Measurements from ENCODE around the gene CMTM1.

The CMTM1 gene

GRCh38 chr16:66539623-66540469, 26.4 kb upstream of the CMTM1 start:
- DNase-seq = no peak

DNA sequence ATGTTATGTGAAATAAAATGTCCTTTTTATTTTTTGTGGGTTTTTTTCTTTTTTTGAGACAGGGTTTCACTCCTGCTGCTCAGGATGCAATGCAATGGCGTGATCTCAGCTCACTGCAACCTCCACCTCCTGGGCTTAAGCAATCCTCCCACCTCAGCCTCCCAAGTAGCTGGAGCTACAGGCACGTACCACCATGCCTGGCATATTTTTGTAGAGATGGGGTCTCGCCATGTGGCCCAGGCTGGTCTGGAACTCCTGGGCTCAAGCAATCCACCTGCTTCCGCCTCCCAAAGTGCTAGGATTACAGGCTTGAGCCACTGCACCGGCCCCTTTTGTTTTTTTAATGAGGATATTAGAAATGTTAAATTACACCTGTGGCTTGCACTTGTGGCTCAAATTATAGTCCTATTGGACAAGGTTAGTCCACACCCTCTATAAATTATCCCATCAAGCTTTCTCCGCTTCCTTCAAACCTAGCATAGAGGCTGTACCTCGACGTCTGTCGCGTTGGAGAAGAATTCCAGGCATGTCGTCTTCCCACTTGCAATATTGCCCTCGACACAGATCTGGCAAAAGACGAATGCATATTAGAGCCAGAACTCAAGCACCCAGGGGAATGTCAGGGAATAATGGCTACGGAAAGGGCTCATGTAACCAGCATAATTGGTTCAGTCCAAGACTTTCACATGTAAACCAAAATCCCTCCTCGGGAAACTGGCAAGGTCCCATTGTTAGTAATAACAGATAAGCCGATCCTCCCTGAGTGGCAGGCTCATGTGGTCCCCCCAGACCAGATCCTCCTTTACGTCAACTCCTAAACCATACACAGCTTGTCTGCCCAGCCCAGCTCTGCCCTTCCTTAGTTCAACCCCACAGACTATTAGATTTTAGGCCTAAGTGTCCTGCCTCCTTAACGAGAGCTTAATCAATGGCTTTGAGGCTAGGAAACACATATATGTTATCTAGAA, 24.6 kb upstream of the CMTM1 start:
- no peak for DNase-seq

- no peak for DNase-seq
Measured at GRCh38 chr16:66542396-66542795, 23.8 kb upstream of the CMTM1 start.

DNA sequence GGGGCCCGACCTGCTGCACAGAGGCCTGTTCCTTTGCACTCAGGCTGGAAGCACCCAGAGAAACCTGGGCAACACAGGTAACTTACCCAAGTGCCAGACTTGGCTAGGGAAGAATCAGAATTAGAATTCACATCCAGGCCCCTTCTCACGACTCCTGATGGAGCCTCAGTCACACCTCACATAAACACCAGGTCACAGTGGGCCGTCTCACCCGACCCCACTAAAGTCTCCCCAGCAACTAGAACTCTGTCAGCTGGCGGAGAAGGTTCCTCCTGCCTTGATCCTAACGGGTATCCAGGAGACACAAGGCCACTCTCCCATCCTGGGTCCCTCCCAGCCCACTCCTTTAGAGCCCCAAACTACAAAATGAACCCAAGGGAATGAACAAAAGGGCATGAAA, 22.7 kb upstream of the CMTM1 start:
- DNase-seq = no peak

GRCh38 chr16:66544016-66544757, 22.1 kb upstream of the CMTM1 start:
- no peak for DNase-seq

- no peak for DNase-seq
Measured at GRCh38 chr16:66547101-66547989, 18.9 kb upstream of the CMTM1 start.

DNA sequence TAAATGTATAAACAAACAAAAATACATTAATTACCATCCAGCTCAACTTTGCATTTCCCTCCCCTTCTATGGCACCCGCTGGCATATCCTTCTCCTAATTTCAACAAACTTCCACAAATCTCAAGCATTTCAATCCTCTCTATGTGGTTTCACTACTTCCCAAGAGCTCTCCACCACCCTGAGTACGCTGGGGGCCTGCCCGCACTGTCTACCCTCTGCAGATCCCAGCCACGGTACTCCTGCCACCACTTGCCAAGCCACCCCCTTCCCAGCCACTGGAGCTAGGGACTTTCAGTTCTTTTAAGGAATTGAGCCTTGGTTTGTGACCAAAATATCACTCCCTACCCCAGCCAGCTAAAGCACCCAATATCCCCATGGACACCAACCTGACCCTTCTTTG, 18.2 kb upstream of the CMTM1 start:
- no peak for DNase-seq

DNA sequence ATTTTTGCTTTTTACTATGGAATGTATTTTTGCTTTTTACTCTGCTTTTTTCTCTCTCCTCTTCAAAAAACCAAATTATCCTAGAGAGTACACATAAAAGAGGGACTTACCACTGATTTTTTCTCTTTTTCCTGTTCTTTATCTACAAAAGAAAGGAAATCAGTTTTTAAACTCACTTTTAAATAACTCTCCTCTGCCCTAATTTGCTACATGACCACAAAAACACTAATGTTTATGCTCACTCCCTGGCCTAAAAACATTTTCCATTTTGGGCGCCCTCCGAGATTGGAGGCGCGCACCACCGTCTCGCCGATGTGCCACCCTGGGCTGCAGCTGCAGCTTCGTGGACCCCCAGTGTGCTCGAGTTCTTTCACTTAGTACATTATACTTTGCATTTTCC, 17.4 kb upstream of the CMTM1 start:
- no peak for DNase-seq

GRCh38 chr16:66549284-66550131, 16.7 kb upstream of the CMTM1 start, which contains the start of gene TK2:
Gene TK2, minus strand, starts transcription at chr16:66550122. Its CDS starts 61 bp downstream, at chr16:66550061.
- peak in 1 of 2 experiments; percentile 30 for DNase-seq

- peak; percentile 26 to 52 for DNase-seq
Measured at GRCh38 chr16:66551348-66551759, 14.9 kb upstream of the CMTM1 start.

DNA sequence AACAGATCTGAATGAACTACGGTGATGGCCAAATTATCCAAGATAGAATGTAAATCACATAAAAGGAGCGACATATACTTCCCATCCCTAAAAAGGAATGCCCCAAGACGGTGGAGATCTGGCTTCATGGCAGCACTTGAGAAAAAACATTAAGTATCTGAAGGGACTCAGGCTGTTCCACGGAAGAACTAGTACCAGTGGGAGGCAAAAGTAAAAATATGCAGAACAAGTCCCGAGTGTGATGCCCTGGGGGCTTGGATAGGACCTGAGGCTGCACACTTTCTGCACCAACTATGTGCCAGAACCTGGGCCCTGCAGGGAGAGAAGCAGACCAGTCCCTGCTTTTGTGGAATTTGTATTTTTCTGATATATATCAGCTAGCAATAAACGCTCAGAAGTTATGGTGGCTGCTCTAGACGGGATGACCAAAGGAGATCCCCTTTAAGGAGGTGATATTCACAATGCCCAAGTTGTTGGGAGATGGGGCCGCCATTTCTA, 14.4 kb upstream of the CMTM1 start:
- DNase-seq = no peak

DNA sequence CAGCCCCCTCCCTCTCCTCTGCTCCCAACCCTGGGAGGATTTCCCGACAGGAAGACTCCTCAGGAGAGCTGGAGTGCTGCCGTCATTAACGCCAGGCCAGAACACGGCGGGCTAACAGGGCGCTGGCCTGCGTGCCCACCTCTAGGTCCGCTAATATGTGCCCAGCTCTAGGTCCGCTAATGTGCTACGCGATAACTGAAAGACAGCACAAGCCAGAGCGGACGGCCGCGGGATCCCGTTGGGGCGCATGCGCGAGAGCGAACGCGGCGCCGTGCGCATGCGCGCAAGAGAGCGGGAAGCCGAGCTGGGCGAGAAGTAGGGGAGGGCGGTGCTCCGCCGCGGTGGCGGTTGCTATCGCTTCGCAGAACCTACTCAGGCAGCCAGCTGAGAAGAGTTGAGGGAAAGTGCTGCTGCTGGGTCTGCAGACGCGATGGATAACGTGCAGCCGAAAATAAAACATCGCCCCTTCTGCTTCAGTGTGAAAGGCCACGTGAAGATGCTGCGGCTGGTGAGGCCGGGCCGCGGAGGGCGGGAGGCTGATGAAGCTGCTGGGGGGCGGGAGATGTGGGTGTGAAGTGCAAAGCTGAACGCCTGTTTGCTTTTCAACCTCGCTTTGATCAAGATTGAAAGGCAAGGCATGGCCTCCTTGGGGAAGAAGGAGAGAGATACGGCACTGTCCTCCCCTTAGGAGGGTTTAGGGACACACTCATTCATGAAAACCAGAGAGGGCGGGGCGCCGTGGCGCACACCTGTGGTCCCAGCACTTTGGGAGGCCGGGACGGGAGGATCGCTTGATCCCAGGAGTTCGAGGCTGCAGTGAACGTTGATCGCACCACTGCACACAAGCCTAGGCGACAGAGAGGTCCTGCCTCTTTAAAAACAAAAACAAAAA, 13.7 kb upstream of the CMTM1 start, which contains the start of gene CKLF:
Gene CKLF (plus strand): TSS at position 291 of the 892 bp plus-strand sequence. CDS start 140 bp downstream, at position 431.
- peak; percentile 75 to 76 for DNase-seq

GRCh38 chr16:66553223-66553622, 13.0 kb upstream of the CMTM1 start:
- DNase-seq = no peak

- DNase-seq = no peak
Measured at GRCh38 chr16:66554021-66554420, 12.2 kb upstream of the CMTM1 start.

DNA sequence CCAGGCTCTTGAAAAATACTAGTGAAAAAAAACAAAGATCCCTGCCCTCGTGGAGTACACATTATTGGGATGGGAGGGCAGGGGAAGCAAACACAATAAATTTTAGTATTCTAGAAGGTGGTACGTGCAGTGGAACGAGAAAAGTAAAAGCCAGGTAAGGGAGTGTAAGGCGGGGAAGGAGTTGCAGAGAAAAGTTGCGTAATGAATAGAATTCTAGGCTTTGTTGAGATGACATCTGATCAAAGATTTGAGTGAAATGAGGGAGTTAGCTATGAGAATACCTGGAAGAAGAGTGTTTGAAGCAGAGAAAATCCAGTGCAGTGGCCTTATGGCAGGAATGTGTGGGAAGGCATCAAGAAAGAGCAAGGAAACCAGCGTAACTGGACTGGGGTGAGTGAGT, 11.7 kb upstream of the CMTM1 start:
- DNase-seq = no peak

DNA sequence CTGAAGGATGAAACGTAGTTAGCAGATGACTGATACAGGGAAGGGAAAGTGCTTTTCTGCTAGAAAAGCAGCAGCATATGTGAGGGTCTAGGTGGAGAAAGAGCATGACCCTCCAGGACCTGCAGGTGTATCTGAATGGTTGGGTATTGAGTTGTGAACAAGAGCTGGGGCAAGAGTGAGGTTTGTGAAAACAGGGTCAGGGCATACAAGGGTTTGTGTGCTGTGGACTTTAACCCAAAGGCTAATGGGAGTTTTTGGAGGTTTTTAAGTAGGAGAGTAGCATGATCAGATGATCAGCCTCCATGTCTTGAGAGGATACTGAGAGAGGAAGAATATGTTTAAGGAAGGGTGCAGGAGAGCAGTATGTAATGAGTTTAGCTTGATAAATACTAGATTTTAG, 6.1 kb upstream of the CMTM1 start:
- DNase-seq = no peak

DNA sequence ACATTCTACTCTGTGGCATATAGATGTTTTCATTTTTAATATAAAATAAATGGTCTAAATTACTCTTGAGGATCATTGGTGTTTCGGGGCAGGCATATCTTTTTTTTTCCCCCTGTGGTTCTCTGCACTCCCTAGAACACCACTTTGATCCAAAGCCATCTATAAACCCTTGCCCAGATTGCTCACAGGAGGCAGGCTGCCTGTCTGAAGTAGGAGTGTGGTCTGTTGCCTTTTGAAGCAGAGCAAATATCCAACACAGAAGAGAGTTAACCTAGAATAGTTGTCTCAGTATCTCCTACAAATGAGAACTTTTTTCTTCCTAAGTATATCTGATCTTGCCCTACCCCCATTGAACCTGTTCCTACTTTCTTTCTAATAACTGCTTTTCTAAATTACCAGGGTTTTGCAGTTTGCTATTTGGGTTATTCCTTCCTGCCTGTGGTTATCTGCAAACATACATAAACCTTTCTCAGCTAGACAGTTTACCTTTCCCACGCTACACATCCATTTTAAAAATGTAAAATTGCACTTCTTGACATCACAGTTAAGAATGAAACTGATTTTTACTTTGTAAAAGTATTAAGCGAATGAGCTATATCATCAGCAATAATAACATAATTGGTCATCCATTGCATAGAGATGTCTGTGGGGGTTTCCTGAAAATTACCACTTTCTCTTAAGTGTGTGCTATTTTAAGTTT, 4.7 kb upstream of the CMTM1 start:
- no peak for DNase-seq

DNA sequence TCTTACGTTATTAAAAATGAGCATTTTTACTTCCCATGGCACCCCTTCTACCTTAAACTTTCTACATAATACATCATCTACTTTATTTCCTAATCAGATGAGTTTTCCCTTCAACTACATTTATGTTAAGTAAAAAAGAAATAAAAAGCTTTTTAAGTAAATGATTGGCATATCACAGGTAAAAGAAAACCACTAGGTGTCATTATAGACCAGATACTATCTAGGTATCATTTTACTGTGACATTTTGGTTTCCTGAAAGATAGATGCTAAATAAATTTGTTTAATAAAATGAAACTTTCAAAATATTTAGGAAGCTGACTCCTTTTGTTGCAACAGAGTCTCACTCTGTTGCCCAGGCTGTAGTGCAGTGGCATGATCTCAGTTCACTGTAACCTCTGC, 3.8 kb upstream of the CMTM1 start:
- DNase-seq = no peak

DNA sequence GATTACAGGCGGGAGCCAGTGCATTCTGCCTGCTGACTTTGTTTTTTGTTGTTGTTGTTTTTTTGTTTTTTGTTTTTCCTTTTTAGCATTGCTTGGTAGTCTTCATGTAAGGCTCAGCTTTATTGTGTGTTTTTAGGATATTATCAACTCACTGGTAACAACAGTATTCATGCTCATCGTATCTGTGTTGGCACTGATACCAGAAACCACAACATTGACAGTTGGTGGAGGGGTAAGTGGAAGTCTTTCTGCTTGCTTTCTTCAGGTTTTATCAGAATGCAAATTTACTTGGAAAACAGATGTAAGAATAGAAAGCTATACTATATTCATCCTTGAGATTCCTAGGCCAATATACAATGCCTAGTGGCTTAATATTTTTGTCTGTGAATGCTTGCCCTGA, 3.3 kb upstream of the CMTM1 start:
- no peak for DNase-seq
